NCI-H774 (cell line): Measurements from ENCODE around the gene TBCCD1.
"Not testable (repeated sequence)": the region's sequence is repeated elsewhere in the genome, so short reads cannot be mapped to it uniquely, and the experiment has no call there.

ENCODE experiments used
- DNase-seq: peaks from one replicate; lab custom pipeline; 2025; lab: John Stamatoyannopoulos, UW

TBCCD1 gene

DNA sequence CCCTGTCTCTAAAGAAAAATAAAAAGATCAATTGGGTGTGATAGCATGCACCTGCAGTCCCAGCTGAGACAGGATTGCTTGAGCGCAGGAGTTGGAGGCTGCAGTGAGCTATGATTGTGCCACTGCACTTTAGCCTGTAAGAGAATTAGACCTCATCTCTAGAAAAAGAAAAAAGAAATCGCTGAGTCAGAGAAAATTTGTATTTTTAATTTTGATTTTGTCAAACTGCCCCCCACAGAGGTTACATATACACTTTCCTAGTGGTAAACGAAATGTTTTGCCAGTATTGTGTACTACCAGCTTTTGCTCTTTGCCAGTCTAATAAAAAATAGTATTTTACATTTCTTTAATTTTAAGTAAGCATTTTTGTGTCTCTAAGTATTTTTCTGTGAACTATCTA lies 17.6 kb downstream of the TBCCD1 start:
- DNase-seq, result no peak

DNA sequence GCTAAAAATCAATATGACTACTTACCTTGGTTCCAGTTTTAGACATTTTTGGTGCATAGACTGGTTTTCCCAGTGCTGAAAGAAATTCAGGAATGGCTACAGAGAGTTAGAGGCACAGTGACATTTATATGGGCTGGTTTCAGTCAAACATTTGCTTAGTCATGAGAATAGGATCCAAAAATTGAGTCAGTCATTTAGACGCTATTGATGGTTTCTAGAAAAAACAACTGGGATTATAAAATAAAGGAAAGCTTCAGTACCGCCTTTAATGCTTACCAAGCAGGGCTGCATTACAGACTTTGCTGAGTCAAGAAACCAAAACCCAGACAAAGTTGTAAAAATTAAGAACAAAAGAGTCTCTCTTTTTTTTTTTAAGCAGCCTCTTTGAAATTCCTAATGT lies 22.9 kb downstream of the TBCCD1 start, which contains the start of gene CRYGS:
TSS of gene CRYGS (minus strand) at position 100 of the 400 bp plus-strand sequence. CDS start at position 46, 54 bp downstream.
- no peak for DNase-seq

DNA sequence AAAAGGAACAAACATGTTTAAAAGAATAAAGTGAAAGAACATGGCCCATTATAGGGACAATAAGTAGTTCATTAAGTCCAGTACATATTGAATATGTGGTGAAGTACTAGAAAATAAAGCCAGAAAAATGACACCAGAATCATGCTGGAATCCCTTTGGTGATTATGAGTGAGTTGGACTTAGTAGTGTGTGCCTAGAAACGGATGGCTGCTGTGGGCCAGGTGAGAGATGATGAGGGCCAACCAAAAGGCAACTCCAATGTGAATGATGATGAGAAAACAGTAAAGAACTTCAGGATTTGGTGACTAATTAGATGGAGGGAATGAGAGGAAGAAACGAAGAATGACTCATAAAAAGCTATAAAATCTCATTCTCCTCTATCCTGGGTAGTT lies 26.3 kb downstream of the TBCCD1 start:
- no peak for DNase-seq

- DNase-seq, result peak; percentile 75
Measured at GRCh38 chr3:186540221-186540834, 26.8 kb downstream of the TBCCD1 start.

DNA sequence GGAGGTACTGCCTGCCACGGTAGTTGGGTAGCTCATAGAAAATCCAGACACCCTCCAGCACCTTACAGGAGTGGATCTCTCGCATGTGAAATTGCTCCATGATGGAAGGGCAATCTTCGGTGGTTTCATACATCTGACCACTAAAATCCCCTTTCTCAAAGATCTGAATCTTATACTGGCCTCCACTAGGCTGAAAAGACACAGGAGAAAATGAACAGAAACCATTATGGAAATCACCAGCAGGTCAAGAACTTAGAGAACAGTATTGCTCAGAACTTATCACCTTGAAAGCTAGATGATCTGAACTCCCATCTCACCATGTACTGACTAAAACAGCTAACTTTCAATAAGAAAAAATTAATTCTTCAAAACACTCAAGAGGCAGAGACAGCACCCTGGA lies 28.4 kb downstream of the TBCCD1 start:
- DNase-seq, result no peak

DNA sequence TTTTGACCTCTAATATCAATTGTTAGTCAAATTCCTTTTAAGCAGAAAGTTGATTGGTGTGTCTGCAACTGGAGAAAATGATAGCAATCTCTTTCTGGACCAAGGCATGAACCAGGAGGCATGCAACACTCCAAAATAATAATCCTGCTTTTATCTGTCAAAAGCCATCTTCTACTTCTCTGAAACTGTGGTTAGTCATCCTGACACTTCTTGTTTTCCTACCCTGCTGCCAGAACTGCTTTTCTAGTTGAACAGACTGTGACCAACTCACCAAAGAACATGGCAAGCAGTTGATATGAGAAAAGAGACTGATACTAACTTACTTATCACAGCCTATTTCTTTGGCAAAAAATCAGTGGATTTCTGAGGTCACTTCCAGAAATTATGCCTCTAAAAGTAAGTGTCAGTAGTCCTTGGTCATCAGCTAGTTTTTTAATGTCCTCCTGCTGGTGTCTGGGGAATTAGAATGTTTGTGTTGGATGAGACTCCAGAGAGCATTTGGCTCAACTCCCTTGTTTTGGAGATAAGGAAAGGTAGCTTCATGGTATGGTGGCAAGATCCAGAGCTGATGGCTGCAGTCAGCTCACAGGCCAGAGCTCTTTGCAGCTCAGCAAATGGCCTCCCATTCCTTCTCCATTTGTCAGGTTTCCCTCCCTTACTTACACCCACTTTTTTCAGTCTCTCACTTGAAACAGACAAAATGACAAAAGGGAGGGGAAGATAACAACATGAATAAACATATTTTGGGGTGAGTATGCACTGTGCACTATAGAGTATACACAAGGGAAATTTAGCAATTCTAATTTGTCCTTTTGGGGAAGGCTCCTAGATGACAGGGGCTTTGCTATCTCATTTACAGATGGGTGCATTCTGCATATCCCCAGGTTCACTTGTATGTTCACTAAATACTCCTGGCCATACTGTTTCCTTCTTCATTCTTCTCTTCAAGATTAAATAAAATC lies 30.0 kb downstream of the TBCCD1 start:
- no peak for DNase-seq

DNA sequence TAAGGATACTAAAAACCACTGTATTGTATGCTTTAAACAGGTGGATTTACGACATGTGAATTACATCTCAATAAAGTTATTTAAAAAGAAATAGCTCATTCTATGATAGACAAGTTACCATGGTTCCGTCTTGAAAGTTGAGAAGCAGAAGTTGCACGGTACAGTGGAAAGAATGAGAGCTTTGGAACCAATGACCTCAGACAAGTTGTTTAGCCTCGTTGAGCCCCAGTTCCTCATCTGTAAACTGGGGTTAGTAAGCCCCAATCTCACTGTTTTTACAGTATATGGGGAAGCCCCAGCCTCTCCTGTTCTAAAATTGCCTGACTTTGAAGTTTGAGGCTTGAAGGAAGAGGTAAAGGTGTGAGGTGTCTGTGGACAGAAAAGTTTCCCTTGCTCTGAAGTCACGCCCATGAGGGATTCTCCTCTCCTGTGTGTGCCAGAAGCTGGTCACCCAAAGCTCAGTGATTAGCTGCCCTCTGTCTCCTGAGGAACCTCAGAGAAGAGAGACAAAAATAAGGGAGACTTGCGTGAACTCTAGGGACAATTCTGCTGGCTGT lies 32.9 kb downstream of the TBCCD1 start:
- DNase-seq, result no peak

DNA sequence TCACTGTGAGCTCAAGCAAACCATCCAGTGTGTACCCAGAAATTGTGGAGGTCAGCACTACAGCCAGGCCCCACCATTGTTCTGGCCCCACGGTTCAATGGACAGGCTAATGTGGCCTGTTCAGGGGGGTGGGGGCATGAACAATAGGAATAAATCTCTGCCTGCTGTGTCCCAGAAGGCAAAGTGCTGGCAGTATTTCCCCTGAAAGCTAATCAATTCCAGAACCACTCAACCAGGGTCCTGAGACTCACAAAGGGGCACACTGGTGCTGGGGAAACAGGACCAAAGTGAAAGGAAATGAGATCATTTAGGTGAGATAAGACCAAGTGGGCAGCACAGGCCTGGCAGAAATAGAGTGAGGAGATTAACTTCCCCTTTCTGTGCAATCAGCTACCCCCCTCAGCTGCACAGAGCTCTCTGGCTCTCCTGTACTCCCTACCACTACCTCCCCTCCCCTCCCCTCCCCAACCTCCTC lies 34.5 kb downstream of the TBCCD1 start:
- no peak for DNase-seq

- not testable (repeated sequence) for DNase-seq
Measured at GRCh38 chr3:186531694-186532093, 35.4 kb downstream of the TBCCD1 start.

DNA sequence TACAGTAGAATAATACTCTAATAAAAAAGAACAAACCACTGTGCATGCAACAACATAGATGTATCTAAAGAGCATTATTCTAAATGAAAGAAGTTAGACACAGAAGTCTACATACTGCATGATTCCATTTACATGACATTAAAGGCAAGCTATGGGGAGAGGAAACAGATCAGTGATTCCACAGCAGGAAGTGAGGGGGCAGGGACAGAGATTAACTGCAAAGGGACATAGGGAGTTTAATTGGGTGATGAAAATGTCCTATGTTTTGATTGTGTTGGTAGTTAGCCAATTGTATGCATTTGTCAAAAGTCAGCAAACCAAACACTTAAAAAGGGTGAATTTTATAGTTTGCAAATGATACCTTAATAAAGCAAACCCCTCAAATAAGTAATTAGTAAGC lies 36.7 kb downstream of the TBCCD1 start:
- DNase-seq, result no peak

GRCh38 chr3:186529201-186529999 lies 37.7 kb downstream of the TBCCD1 start:
- DNase-seq, result no peak

GRCh38 chr3:186526256-186526606 lies 40.9 kb downstream of the TBCCD1 start:
- no peak for DNase-seq

GRCh38 chr3:186525369-186526255 lies 41.5 kb downstream of the TBCCD1 start:
- no peak for DNase-seq

GRCh38 chr3:186524616-186525015 lies 42.5 kb downstream of the TBCCD1 start:
- DNase-seq, result no peak

- no peak for DNase-seq
Measured at GRCh38 chr3:186523434-186523833, 43.7 kb downstream of the TBCCD1 start.

- DNase-seq, result no peak
Measured at GRCh38 chr3:186523022-186523421, 44.1 kb downstream of the TBCCD1 start.

DNA sequence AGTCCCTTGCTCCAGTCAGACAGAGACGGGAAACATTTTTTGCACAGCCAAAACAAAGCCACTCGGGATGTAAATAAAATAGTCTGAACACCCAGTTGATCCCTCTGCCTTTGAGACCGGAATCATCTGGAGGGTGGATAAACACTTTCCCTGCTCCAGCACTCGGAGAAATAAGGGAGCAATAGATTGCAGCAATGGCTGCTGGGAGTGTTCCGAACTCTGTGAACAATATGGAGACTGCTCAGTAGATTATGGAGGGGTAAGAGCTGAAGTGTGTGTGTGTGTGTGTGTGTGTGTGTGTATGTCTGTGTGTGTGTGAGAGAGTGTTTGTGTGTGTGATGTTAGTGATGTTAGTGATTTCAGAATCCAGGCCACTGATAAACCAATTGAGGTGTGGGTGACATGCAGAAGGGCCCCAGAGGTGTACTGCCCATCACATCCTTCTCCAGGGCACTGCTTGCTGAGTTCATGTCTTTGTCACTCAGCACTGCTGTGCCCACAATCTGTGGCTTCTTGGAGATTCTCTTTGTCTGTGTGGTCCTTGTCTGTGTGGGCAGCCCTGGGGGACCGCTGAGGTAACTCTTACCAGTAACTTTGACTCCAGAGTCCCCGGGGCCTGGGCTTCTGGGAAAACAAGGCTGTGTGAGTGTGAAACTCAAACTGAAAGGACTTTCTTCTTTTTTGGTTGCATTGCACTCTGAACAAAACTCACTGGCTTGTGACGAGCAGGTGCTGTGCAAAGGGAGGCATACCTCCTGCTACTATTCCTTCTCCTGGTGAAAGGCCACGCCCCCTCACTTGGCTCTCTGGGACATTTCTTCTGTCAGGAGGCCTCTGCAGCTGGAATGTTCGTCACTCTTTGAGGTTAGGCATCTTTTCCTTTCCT lies 45.9 kb downstream of the TBCCD1 start:
- no peak for DNase-seq

DNA sequence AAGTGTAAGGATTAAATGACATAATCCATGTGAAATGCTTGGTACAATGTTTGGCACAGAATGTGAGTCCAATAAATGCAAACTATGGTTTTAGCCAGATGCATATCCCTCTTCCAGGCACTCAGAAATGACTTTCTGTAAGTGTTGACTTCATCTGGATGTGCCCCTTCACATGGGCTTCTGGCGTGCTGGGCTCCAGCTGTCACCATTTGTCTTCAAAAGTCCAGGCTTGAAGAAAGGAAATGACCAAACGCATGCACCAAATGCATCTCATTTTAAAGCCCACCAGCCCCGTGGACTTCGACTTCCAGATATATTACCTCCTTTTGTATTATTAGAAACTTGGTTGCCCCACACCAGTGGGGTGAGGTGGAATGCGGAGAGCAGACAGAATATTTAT lies 46.7 kb downstream of the TBCCD1 start:
- no peak for DNase-seq

- no peak for DNase-seq
Measured at GRCh38 chr3:186519021-186519658, 48.0 kb downstream of the TBCCD1 start.

GRCh38 chr3:186517218-186517617 lies 49.9 kb downstream of the TBCCD1 start:
- DNase-seq, result no peak
